Neural progenitor cell (in vitro differentiated cells): ENCODE measurements around the gene KCNT1. TPM values are rescaled to one million over a fixed set of nuclear protein-coding genes. Genes with fewer than 3 reads are reported as not detected.

ENCODE experiments used
- DNase-seq: peaks from one replicate; pipeline ENCODE4 v3.0.0-alpha.2; 2016; ENCODE audit warnings: low spot score
- H2AFZ ChIP-seq: fragments of 200-600 bp; sonication (generic); replicated peaks from 2 replicates; pipeline ENCODE4 v1.6.1; 2016; ENCODE audit warnings: antibody characterized with exemption
- H3F3A ChIP-seq: fragments of 200-600 bp; sonication (generic); 2 replicates; pipeline ENCODE4 v1.6.1; 2016; ENCODE audit warnings: antibody characterized with exemption, low read depth
- H3K27ac ChIP-seq: fragments of 200-600 bp; sonication (generic); 2 replicates; pipeline ENCODE4 v1.5.1; 2016; ENCODE audit warnings: mild to moderate bottlenecking
- H3K27me3 ChIP-seq: fragments of 200-600 bp; sonication (generic); 2 replicates; pipeline ENCODE4 v1.6.1; 2016; ENCODE audit warnings: mild to moderate bottlenecking, moderate library complexity
- H3K36me3 ChIP-seq: fragments of 200-600 bp; sonication (generic); 2 replicates; pipeline ENCODE4 v1.5.1; 2016
- H3K4me1 ChIP-seq: fragments of 200-600 bp; sonication (generic); 2 replicates; pipeline ENCODE4 v1.6.1; 2016; ENCODE audit warnings: mixed run types
- H3K4me2 ChIP-seq: fragments of 200-600 bp; sonication (generic); 2 replicates; pipeline ENCODE4 v1.6.1; 2016
- H3K4me3 ChIP-seq: fragments of 200-600 bp; sonication (generic); 2 replicates; pipeline ENCODE4 v1.5.1; 2016
- H3K79me2 ChIP-seq: fragments of 200-600 bp; sonication (generic); 2 replicates; pipeline ENCODE4 v1.6.1; 2016; ENCODE audit warnings: low read depth
- H3K9ac ChIP-seq: fragments of 200-600 bp; sonication (generic); 2 replicates; pipeline ENCODE4 v1.6.1; 2016
- H3K9me3 ChIP-seq: fragments of 200-600 bp; sonication (generic); 2 replicates; pipeline ENCODE4 v1.5.1; 2016; ENCODE audit warnings: low read depth
- H4K20me1 ChIP-seq: fragments of 200-600 bp; sonication (generic); 2 replicates; pipeline ENCODE4 v1.6.1; 2016; ENCODE audit warnings: low read depth
- H3K27ac Mint-ChIP-seq: 3 replicates; pipeline ENCODE4 v1.8.0; 2021; ENCODE audit warnings: mixed read lengths
- H3K27me3 Mint-ChIP-seq: 2 replicates; pipeline ENCODE4 v1.8.0; 2022; ENCODE audit warnings: low read depth, mild to moderate bottlenecking, inconsistent platforms, moderate library complexity, mixed read lengths; ENCODE audit not compliant: insufficient read depth
- H3K36me3 Mint-ChIP-seq: 3 replicates; pipeline ENCODE4 v1.8.0; 2021; ENCODE audit warnings: mixed read lengths
- H3K4me1 Mint-ChIP-seq: 3 replicates; pipeline ENCODE4 v1.8.0; 2021; ENCODE audit warnings: mixed read lengths
- H3K4me3 Mint-ChIP-seq: 3 replicates; pipeline ENCODE4 v1.8.0; 2021; ENCODE audit warnings: mild to moderate bottlenecking, moderate library complexity, mixed read lengths
- H3K9me3 Mint-ChIP-seq: 3 replicates; pipeline ENCODE4 v1.8.0; 2020; ENCODE audit warnings: mixed read lengths
- CTCF ChIP-seq: fragments of 200-600 bp; sonication (generic); IDR thresholded peaks from 2 replicates; pipeline ENCODE4 v1.5.1; 2017; ENCODE audit warnings: antibody characterized with exemption, mild to moderate bottlenecking
- EZH2 ChIP-seq: fragments of 200-600 bp; sonication (generic); IDR thresholded peaks from 2 replicates; pipeline ENCODE4 v1.6.1; 2017; ENCODE audit warnings: antibody characterized with exemption, mild to moderate bottlenecking, moderate library complexity
- EZH2phosphoT487 ChIP-seq: fragments of 200-600 bp; sonication (generic); IDR thresholded peaks from 2 replicates; pipeline ENCODE4 v1.6.1; 2017; ENCODE audit warnings: antibody characterized with exemption
- total RNA-seq: library from RNA; depleted of rRNA; stranded (reverse); fragments of >200 nt; gene quantifications from 2 replicates; pipeline ENCODE4 v1.2.3, GENCODE V29; 2015; ENCODE audit warnings: low replicate concordance

KCNT1 gene
- total RNA-seq, 1 donor from 2014 or later, result not detected

DNA sequence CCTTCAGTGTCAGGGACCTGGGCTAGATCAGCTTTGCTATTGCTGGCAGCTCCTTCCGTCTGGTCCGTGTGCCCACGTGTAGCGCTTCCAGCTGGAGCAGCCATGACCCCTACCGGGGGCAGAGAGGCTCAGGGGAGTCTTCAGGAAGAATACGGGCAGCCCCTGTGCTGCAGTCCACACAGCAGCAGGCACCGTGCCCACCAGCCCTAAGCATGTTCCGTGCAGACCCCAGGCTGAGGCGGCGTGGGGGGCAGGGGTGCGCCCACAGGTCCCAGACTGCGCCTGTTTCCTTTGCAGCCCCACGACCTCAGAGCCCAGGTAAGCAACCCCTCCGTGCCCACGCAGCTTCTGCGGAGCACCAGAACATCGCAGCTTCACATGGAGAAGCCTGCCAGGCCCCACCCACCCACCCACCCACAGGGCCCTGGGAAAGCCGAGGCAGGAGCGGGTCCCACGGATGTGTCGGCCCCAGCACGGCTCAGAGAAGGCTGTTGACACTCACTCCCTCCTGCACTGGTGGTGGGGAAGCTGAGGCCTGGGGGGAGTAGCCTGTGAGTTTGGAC is 83.1 kb downstream of the KCNT1 start:
- H3K36me3 Mint-ChIP-seq, result no peaks in the 10 kb centered on the region
- H3K79me2 ChIP-seq, result no peaks in the 10 kb centered on the region
- H3K27me3 Mint-ChIP-seq, result peaks cover 4% of the 10 kb centered on the region
- no peaks in the 10 kb centered on the region for H4K20me1 ChIP-seq
- no peaks in the 10 kb centered on the region for H3K4me1 Mint-ChIP-seq
- H3K4me3 ChIP-seq, result no peak overlapping the region
- H3K4me1 ChIP-seq, result no peaks in the 10 kb centered on the region
- no peak overlapping the region for H3K27ac ChIP-seq
- no peak overlapping the region for H3K4me3 Mint-ChIP-seq
- H3K36me3 ChIP-seq, result no peaks in the 10 kb centered on the region
- H3K4me2 ChIP-seq, result no peak overlapping the region
- H3K9ac ChIP-seq, result no peak overlapping the region
- H3K27me3 ChIP-seq, result no peaks in the 10 kb centered on the region
- no peaks in the 10 kb centered on the region for H3F3A ChIP-seq
- no peak overlapping the region for H3K27ac Mint-ChIP-seq
- H3K9me3 ChIP-seq, result no peaks in the 10 kb centered on the region
- no peaks in the 10 kb centered on the region for H3K9me3 Mint-ChIP-seq
- H2AFZ ChIP-seq, result no peak overlapping the region
- TF ChIP-seq EZH2phosphoT487, result no peak
- no peak for TF ChIP-seq CTCF
- no peak for TF ChIP-seq EZH2
- no peak for DNase-seq

DNA sequence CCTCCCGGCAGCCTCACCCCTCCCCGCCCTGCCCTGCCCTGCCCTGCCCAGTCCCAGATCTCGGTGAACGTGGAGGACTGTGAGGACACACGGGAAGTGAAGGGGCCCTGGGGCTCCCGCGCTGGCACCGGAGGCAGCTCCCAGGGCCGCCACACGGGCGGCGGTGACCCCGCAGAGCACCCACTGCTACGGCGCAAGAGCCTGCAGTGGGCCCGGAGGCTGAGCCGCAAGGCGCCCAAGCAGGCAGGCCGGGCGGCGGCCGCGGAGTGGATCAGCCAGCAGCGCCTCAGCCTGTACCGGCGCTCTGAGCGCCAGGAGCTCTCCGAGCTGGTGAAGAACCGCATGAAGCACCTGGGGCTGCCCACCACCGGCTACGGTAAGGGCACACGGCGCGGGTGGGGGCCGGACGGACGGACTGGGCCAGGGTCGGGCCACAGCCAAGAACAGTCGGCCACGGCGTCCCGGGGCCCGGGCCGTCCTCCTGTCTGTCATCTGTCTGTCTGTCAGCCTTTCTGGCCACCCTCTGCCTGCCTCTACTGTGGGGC is 84.2 kb downstream of the KCNT1 start:
- no peak overlapping the region for H3K4me3 Mint-ChIP-seq
- Histone ChIP-seq H4K20me1 (no peaks in the 10 kb centered on the region), H3K27me3 (no peaks in the 10 kb centered on the region), H3K79me2 (no peaks in the 10 kb centered on the region), H3F3A (no peaks in the 10 kb centered on the region), H3K9me3 (no peaks in the 10 kb centered on the region), H3K4me1 (no peaks in the 10 kb centered on the region), H2AFZ (no peak overlapping the region), H3K27ac (no peak overlapping the region), H3K4me3 (no peak overlapping the region), H3K36me3 (no peaks in the 10 kb centered on the region), H3K9ac (no peak overlapping the region), H3K4me2 (no peak overlapping the region)
- H3K27me3 Mint-ChIP-seq, result peaks cover 6% of the 10 kb centered on the region
- no peaks in the 10 kb centered on the region for H3K4me1 Mint-ChIP-seq
- no peaks in the 10 kb centered on the region for H3K9me3 Mint-ChIP-seq
- H3K27ac Mint-ChIP-seq, result no peak overlapping the region
- no peak for DNase-seq
- TF ChIP-seq EZH2phosphoT487 (no peak), EZH2 (no peak), CTCF (no peak)
- H3K36me3 Mint-ChIP-seq, result no peaks in the 10 kb centered on the region

GRCh38 chr9:135787317-135787716 is 85.3 kb downstream of the KCNT1 start:
- no peaks in the 10 kb centered on the region for H3K4me1 Mint-ChIP-seq
- H3F3A ChIP-seq, result no peaks in the 10 kb centered on the region
- H3K79me2 ChIP-seq, result no peaks in the 10 kb centered on the region
- no peaks in the 10 kb centered on the region for H3K36me3 ChIP-seq
- no peaks in the 10 kb centered on the region for H3K27me3 ChIP-seq
- H3K4me2 ChIP-seq, result no peak overlapping the region
- H3K36me3 Mint-ChIP-seq, result no peaks in the 10 kb centered on the region
- TF ChIP-seq EZH2phosphoT487 (no peak), CTCF (no peak), EZH2 (no peak)
- H3K4me3 Mint-ChIP-seq, result no peak overlapping the region
- H3K9ac ChIP-seq, result no peak overlapping the region
- no peak overlapping the region for H3K4me3 ChIP-seq
- no peak overlapping the region for H2AFZ ChIP-seq
- H3K9me3 ChIP-seq, result no peaks in the 10 kb centered on the region
- H3K9me3 Mint-ChIP-seq, result no peaks in the 10 kb centered on the region
- H3K27me3 Mint-ChIP-seq, result peaks cover 4% of the 10 kb centered on the region
- no peak overlapping the region for H3K27ac Mint-ChIP-seq
- no peaks in the 10 kb centered on the region for H3K4me1 ChIP-seq
- H3K27ac ChIP-seq, result no peak overlapping the region
- DNase-seq, result no peak
- H4K20me1 ChIP-seq, result no peaks in the 10 kb centered on the region
